ENCODE results near the gene KIAA1210.

Gene KIAA1210

GRCh38 chrX:119105826-119106225 is 21.8 kb downstream of the KIAA1210 start:
- in situ Hi-C loops (cut with MboI; ENCODE audit: low pct_unique_long_range_greater_than_20kb, low sequenced_read_pairs, unreplicated experiment) = no loop called here
- no peak for TF ChIP-seq CTCF (IDR thresholded peaks at IDR 0.05; ENCODE audit: extremely low read depth, insufficient read depth, missing control alignments)
- DNase-seq (ENCODE audit: low spot score) = no peak

GRCh38 chrX:119101168-119101567 is 26.4 kb downstream of the KIAA1210 start:
- in situ Hi-C loops (cut with MboI; ENCODE audit: low pct_unique_long_range_greater_than_20kb, low sequenced_read_pairs, unreplicated experiment) = no loop called here
- no peak for TF ChIP-seq CTCF (IDR thresholded peaks at IDR 0.05; ENCODE audit: extremely low read depth, insufficient read depth, missing control alignments)
- no peak for DNase-seq (ENCODE audit: low spot score)

DNA sequence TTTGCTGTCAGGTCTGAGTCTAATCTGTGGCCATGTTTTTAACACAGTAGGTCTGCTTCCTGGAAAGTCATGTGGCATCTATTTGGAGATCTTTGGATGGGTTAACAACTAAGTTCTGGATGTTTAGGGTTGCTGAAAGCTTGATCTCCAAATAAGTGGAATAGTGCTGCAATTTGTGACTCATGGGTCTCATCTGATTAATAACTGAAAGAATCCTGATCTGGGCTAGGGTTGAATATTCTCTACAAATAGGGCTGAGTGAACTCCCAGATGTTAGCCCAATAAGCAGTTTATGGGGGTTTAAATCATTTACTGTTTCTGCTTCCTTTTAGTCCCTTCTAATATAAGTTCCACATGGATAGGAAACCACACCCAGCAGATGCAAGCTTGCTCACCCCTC is 31.7 kb downstream of the KIAA1210 start:
- in situ Hi-C loops (cut with MboI; ENCODE audit: low pct_unique_long_range_greater_than_20kb, low sequenced_read_pairs, unreplicated experiment) = no loop called here
- TF ChIP-seq CTCF (IDR thresholded peaks at IDR 0.05; ENCODE audit: extremely low read depth, insufficient read depth, missing control alignments) = no peak
- no peak for DNase-seq (ENCODE audit: low spot score)

- in situ Hi-C loops (cut with MboI; ENCODE audit: low pct_unique_long_range_greater_than_20kb, low sequenced_read_pairs, unreplicated experiment) = no loop called here
- DNase-seq (ENCODE audit: low spot score) = no peak
- no peak for TF ChIP-seq CTCF (IDR thresholded peaks at IDR 0.05; ENCODE audit: extremely low read depth, insufficient read depth, missing control alignments)
Observed at GRCh38 chrX:119094819-119095218, 32.8 kb downstream of the KIAA1210 start.

- in situ Hi-C loops (cut with MboI; ENCODE audit: low pct_unique_long_range_greater_than_20kb, low sequenced_read_pairs, unreplicated experiment) = no loop called here
- DNase-seq (ENCODE audit: low spot score) = no peak
- TF ChIP-seq CTCF (IDR thresholded peaks at IDR 0.05; ENCODE audit: extremely low read depth, insufficient read depth, missing control alignments) = no peak
Observed at GRCh38 chrX:119093991-119094735, 33.4 kb downstream of the KIAA1210 start.

DNA sequence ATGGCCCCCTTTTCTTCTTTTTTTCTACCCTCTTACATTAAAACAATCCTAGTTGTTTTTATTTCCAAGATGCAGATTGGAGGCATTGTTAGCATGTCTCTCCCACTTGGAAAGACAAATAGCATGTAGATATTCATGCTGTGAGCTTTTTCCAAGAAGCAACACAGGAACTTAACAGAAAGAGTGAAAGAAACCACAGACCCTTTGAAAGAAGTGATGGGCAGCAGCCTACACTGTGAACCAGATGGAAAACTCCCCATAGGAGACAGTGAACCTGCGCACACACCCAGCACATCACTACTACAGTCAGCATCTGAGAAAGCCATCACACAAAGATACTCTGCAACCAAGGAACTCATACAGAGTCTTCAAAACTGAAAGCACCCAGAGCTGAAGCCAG is 37.0 kb downstream of the KIAA1210 start:
- TF ChIP-seq CTCF (IDR thresholded peaks at IDR 0.05; ENCODE audit: extremely low read depth, insufficient read depth, missing control alignments) = no peak
- in situ Hi-C loops (cut with MboI; ENCODE audit: low pct_unique_long_range_greater_than_20kb, low sequenced_read_pairs, unreplicated experiment) = no loop called here
- DNase-seq (ENCODE audit: low spot score) = no peak
